GM19372 (cell line): ENCODE results near the gene SLC25A43.
"Not testable (repeated sequence)": the region's sequence is repeated elsewhere in the genome, so short reads cannot be mapped to it uniquely, and the experiment has no call there.

Source experiments
- ATAC-seq: cut with Tn5 transposase; IDR thresholded peaks from one replicate; pipeline ENCODE4 v1.9.1; 2021; ENCODE audit warnings: mild to moderate bottlenecking, low read depth, moderate library complexity; ENCODE audit not compliant: unreplicated experiment

Gene SLC25A43

DNA sequence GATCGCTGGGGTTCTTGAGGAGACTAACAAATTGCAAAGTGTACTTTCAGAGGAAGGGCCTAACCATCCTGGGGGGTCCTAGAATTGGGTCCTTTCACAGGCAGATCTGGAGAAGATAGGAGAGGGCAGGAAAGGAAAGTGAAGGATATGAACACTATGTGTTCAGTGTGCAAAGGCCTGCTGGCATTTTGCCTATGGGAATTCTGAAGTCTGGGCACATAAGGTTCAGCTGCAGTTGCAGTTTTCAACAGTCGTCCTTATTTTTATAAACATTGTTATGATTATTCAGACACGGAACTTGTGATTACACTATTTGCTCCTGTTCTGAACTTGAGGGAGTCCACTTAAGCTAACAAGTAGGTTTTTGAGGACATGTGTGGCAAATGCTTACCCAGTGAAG, 67.8 kb downstream of the SLC25A43 start:
- ATAC-seq, result no peak

- ATAC-seq, result no peak
Observed at GRCh38 chrX:119467433-119467832, 68.3 kb downstream of the SLC25A43 start.

- peak; percentile 78 for ATAC-seq
Observed at GRCh38 chrX:119467842-119468550, 68.9 kb downstream of the SLC25A43 start, which contains the start of gene SLC25A5. Gene SLC25A5 (plus strand): TSS chrX:119468444. CDS start chrX:119468516, 72 bp downstream.

DNA sequence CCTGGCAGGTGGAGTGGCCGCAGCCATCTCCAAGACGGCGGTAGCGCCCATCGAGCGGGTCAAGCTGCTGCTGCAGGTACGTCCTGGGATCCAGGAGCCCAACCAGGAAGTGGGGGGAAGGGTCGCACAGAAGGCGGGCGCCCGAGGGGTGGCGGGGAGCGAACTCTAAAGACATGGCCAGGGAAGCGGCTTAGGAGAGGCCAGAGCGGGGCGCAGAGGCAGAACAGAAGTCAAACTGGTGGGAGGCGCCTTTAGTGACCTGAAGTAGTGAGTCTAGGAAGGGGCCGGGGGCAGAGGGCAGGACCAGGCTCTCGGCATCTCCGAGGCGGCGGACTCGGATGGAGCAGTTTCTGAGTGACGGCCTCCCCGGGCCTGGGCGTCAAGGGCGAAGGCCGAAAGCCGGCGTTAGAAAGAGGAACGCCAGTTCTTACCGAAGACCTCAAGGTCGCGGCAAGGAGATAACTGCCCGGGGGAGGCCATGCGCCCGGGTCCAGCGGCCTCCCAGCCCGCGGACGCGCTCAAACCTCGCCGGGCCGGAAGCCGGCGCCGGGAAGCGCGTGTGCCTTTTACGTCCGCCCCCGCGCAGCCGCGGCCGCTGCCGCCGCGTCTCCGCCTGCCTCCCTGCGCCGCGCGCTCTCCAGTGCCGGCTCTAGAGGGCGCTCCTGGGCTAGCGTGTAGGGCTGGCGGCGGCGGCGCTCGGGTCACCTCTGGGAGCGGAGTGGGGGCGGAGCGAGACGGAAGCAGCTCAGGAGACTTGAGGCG, 69.6 kb downstream of the SLC25A43 start:
- ATAC-seq, result peak; percentile 76

GRCh38 chrX:119469313-119469635, 70.1 kb downstream of the SLC25A43 start:
- no peak for ATAC-seq

GRCh38 chrX:119474615-119475388, 75.7 kb downstream of the SLC25A43 start:
- ATAC-seq, result no peak

GRCh38 chrX:119475389-119476101, 76.4 kb downstream of the SLC25A43 start:
- no peak for ATAC-seq

DNA sequence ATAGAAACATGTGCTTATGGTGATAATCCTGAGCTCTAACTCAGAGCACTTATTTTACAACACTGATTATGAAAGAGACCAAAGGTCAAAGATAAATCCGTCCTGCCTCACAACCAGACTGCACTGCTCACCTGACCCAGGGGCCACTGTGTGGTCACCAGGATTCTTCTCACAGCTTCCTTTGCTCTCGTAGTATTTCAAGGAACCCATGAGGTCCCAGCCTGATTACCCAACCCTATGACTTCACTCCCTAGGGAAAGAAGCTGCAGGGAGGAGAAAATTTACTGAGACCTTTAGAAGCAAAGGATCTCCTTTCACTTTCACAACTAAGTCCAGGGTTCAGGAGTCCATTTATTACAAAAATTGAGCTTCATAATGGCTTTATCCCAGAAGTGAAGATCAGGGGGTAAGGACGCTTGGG, 78.7 kb downstream of the SLC25A43 start:
- no peak for ATAC-seq

GRCh38 chrX:119478504-119478903, 79.4 kb downstream of the SLC25A43 start:
- no peak for ATAC-seq

DNA sequence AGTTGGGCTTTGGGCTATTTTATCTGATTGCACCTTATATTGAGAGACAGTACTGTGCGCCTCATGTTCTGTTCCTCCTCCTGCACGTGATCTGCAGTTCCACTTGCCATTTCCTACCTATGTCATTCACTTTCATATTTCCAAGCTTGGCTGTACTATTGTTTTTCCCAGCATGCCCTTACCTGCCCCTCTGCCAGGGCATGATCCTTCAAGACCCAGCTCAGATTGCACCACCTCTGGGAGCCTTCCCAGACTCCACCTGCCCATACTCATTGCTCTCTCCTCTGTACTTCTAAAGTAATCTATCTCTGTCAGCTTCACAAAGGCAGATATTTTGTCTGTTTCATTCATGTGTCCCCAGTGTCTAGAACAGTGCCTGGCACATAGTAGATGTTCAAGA, 80.7 kb downstream of the SLC25A43 start:
- ATAC-seq, result no peak

- no peak for ATAC-seq
Observed at GRCh38 chrX:119481323-119481801, 82.2 kb downstream of the SLC25A43 start.

DNA sequence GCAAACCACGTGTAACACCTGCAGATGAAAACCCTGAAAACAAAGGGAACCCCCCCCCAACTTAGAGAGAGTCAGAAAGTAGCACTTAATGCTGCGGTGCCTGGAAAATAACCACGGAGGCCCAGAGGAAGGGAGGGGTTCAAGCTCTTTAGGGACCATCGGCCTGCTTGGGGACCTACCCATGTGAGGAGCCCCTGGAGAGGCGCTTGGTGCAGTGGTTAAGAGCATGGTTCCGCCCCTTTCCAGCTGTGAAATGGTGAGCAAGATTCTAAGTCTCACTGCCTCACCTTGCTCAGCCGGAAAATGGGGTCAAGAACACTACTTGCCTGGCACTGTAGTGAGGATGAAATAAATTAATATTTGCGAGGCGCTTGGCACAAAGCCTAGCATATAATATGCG, 82.9 kb downstream of the SLC25A43 start:
- ATAC-seq, result no peak

DNA sequence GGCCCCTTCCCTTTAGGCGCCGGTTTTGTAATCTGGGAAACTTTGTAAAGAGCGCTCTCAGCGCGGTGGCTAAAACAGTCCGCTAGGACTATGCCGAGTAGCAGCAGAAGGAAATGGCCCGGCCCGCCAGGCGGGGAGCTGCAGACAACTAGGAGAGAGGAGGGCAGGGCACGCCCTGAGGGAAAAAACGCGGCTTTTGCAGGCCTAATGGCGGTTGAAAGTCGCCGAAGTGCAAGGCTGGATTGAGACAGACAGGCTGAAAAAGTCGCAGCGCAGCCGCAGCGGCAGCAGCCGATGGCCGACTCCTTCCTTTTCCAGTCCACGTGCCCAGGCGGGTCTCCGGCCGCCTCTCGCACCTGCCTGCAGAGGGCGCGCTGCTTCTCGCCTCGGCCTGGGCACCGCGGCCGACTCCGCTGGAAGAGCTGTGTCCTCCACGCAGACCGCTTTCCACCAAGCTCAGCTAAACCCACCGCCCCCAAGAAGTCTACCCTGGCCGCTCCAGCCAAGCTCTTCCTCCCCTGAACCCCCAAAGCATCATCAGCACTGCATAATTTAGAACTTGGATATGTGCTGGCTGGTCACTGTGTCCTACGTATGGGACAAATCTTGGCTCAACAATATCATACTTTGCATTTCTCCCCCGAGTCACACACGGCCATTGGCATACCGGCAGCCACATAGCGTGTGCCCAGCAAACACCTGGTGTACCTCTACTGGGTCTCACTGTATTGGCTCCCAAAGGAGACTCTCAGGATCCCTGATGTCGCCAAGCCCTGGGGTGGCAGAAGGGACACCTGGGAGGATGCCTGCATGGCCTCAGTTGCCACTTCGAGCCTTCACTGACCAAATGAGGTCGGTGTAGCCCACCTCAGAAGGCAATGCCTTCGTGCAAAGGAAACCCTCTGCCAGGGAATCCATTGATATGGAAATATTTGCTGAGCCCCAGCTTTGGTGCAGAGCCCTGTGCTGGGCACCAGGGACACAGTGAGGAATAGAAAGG, 83.6 kb downstream of the SLC25A43 start:
- peak; percentile 75 for ATAC-seq

DNA sequence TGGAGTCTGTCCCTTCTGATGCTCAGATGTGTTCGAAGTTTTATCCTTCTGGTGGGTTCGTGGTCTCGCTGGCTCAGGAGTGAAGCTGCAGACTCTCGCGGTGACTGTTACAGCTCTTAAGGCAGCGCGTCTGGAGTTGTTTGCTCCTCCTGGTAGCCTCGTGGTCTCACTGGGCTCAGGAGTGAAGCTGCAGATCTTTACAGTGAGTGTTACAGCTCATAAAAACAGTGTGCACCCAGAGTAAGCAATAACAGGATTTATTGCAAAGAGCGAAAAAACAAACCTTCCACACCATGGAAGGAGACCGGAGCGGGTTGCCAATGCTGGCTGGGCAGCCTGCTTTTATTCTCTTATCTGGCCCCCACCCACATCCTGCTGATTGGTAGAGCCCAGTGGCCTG, 87.6 kb downstream of the SLC25A43 start:
- ATAC-seq, result no peak

DNA sequence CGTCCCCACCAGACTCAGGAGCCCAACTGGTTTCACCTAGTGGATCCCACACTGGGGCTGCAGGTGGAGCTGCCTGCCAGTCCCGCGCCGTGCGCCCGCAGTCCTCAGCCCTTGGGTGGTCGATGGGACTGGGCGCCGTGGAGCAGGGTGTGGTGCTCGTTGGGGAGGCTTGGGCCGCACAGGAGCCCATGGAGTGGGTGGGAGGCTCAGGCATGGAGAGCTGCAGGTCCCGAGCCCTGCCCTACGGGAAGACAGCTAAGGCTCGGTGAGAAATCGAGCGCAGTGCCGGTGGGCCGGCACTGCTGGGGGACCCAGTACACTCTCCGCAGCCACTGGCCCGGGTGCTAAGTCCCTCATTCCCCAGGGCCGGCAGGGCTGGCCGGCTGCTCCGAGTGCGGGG, 88.6 kb downstream of the SLC25A43 start:
- ATAC-seq, result not testable (repeated sequence)

DNA sequence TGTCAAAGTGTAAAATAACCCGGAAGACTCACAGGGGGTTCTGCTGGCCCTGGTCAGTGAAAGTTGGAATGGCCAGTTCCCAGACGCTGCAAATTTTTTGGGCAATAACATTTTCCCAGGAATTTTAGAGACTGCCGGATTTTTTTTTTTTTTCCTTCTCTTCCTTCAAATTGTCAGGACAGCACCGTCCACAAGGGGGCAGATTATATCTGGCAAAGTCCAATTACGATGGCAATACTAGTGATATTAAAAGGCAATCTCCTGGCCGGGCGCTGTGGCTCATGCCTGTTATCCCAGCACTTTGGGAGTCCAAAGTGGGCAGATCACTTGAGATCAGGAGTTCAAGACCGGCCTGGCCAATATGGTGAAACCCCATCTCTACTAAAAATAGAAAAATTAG, 89.6 kb downstream of the SLC25A43 start:
- no peak for ATAC-seq

GRCh38 chrX:119489212-119490074, 90.3 kb downstream of the SLC25A43 start:
- no peak for ATAC-seq

DNA sequence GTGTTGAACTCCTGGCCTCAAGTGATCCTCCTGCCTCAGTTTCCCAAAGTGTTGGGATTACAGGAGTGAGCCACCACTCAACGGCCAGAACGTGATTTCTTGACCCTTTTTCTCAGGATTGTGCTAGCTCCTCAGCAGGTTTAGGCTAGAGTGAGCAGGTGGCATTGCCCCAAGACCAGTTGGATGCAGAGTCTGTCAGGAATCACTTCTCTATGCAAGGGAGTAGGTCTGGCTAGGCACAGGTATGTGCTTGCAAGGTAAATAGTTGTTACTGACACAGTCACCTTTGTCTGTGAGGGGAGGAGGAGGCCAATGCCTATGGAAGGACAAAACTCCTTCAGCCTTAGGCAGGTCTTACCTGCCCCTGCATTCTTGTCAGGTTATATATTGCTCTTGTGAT, 93.3 kb downstream of the SLC25A43 start:
- no peak for ATAC-seq
